ENCODE results near the gene CFAP52. TPM values are rescaled to one million over a fixed set of nuclear protein-coding genes. Genes with fewer than 3 reads are reported as not detected.
"Not testable (repeated sequence)": the region's sequence is repeated elsewhere in the genome, so short reads cannot be mapped to it uniquely, and the experiment has no call there.

Gene CFAP52
- total RNA-seq, 1 donor from 2014 or later, result not detected

DNA sequence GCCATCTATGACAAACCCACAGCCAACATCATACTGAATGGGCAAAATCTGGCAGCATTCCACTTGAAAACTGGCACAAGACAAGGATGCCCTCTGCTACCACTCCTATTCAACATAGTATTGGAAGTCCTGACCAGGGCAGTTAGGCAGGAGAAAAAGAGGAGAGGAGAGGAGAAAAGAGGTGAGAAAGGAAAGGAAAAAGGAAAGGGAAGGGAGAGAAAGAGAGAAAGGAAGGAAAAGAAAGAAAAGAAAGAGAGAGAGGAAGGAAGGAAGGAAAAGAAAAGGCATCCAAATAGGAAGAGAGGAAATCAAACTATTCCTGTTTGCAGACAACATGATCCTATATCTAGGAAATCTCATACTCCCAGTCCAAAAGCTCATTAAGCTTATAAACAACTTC is 12.3 kb upstream of the CFAP52 start:
- TF ChIP-seq, protein P1, sequence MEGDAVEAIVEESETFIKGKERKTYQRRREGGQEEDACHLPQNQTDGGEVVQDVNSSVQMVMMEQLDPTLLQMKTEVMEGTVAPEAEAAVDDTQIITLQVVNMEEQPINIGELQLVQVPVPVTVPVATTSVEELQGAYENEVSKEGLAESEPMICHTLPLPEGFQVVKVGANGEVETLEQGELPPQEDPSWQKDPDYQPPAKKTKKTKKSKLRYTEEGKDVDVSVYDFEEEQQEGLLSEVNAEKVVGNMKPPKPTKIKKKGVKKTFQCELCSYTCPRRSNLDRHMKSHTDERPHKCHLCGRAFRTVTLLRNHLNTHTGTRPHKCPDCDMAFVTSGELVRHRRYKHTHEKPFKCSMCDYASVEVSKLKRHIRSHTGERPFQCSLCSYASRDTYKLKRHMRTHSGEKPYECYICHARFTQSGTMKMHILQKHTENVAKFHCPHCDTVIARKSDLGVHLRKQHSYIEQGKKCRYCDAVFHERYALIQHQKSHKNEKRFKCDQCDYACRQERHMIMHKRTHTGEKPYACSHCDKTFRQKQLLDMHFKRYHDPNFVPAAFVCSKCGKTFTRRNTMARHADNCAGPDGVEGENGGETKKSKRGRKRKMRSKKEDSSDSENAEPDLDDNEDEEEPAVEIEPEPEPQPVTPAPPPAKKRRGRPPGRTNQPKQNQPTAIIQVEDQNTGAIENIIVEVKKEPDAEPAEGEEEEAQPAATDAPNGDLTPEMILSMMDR (IDR thresholded peaks at IDR 0.05; ENCODE audit: insufficient read depth, low read length, severe bottlenecking), result no peak
- Histone ChIP-seq H3K36me3 (ENCODE audit: control insufficient read depth, insufficient read depth, low read length) (no peaks in the 10 kb centered on the region), H3K4me3 (ENCODE audit: low read depth, low read length) (no peak overlapping the region), H3K27me3 (ENCODE audit: control insufficient read depth, insufficient read depth, low read length) (no peaks in the 10 kb centered on the region)
- DNase-seq (ENCODE audit: low read depth), result no peak
- no peak for FAIRE-seq

- H3K4me3 ChIP-seq (ENCODE audit: low read depth, low read length), result no peak overlapping the region
- TF ChIP-seq, protein P1 (IDR thresholded peaks at IDR 0.05; ENCODE audit: insufficient read depth, low read length, severe bottlenecking), result no peak
- no peak for FAIRE-seq
- H3K36me3 ChIP-seq (ENCODE audit: control insufficient read depth, insufficient read depth, low read length), result no peaks in the 10 kb centered on the region
- no peaks in the 10 kb centered on the region for H3K27me3 ChIP-seq (ENCODE audit: control insufficient read depth, insufficient read depth, low read length)
- DNase-seq (ENCODE audit: low read depth), result no peak
These were observed 10.4 kb upstream of the CFAP52 start for GRCh38 chr17:9566067-9566466.

DNA sequence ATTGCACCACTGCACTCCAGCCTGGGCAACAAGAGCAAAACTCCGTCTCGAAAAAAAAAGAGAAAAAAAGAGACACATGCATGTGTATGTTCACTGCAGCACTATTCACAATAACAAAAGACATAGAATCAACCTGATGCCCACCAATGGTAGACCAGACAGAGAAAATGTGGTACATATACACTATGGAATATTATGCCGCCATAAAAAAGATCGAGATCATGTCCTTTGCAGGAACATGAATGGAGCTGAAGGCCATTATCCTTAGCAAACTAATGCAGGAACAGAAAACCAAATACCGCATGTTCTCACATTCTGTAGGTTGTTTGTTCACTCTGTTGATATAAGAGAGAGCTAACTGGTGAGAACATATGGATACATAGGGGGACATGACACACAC is 9.7 kb upstream of the CFAP52 start:
- not testable (repeated sequence) for H3K4me3 ChIP-seq (ENCODE audit: low read depth, low read length); DNase-seq (ENCODE audit: low read depth); H3K36me3 ChIP-seq (ENCODE audit: control insufficient read depth, insufficient read depth, low read length); FAIRE-seq; H3K27me3 ChIP-seq (ENCODE audit: control insufficient read depth, insufficient read depth, low read length)

- DNase-seq (ENCODE audit: low read depth) (no peak), FAIRE-seq (no peak)
- no peaks in the 10 kb centered on the region for H3K36me3 ChIP-seq (ENCODE audit: control insufficient read depth, insufficient read depth, low read length)
- no peak overlapping the region for H3K4me3 ChIP-seq (ENCODE audit: low read depth, low read length)
- TF ChIP-seq, protein P1 (IDR thresholded peaks at IDR 0.05; ENCODE audit: insufficient read depth, low read length, severe bottlenecking), result no peak
- H3K27me3 ChIP-seq (ENCODE audit: control insufficient read depth, insufficient read depth, low read length), result no peaks in the 10 kb centered on the region
These were observed 8.4 kb upstream of the CFAP52 start for GRCh38 chr17:9568004-9568403.

GRCh38 chr17:9568957-9569588 is 7.4 kb upstream of the CFAP52 start:
- FAIRE-seq (no peak), DNase-seq (ENCODE audit: low read depth) (no peak)
- Histone ChIP-seq H3K4me3 (ENCODE audit: low read depth, low read length) (no peak overlapping the region), H3K36me3 (ENCODE audit: control insufficient read depth, insufficient read depth, low read length) (no peaks in the 10 kb centered on the region), H3K27me3 (ENCODE audit: control insufficient read depth, insufficient read depth, low read length) (no peaks in the 10 kb centered on the region)
- TF ChIP-seq, protein P1 (IDR thresholded peaks at IDR 0.05; ENCODE audit: insufficient read depth, low read length, severe bottlenecking), result no peak

- Histone ChIP-seq H3K4me3 (ENCODE audit: low read depth, low read length) (no peak overlapping the region), H3K27me3 (ENCODE audit: control insufficient read depth, insufficient read depth, low read length) (no peaks in the 10 kb centered on the region), H3K36me3 (ENCODE audit: control insufficient read depth, insufficient read depth, low read length) (no peaks in the 10 kb centered on the region)
- DNase-seq (ENCODE audit: low read depth) (no peak), FAIRE-seq (no peak)
- TF ChIP-seq, protein P1 (IDR thresholded peaks at IDR 0.05; ENCODE audit: insufficient read depth, low read length, severe bottlenecking), result no peak
These were observed 5.2 kb upstream of the CFAP52 start for GRCh38 chr17:9571201-9571600.

All from bronchial epithelial cell (primary cell).